K562 (cell line): ENCODE measurements around the gene TNFSF9. TPM values are rescaled to one million over a fixed set of nuclear protein-coding genes. Genes with fewer than 3 reads are reported as not detected.

Experiments used
- ATAC-seq: fragments of 200-7000 bp; cut with Tn5 transposase; 3 replicates; pipeline ENCODE4 v1.9.1; 2020; ENCODE audit warnings: moderate library complexity
- BruUV-seq: library from RNA; stranded (reverse); fragments of 400-500 nt; replicated peaks from 2 replicates; lab custom pipeline; 2021; lab: Mats Ljungman, UMichigan
- CTCF ChIA-PET: fragments of 300-600 bp; formaldehyde crosslinking; extraction: SDS; loops from one replicate; lab custom pipeline; 2021; ENCODE audit warnings: low intra/inter-chr PET ratio; lab: Yijun Ruan, JAX
- POLR2A ChIA-PET: fragments of 300-600, 350-650 bp; sonication (Branson Sonifier 250); formaldehyde crosslinking; extraction: SDS; loops from one replicate; lab custom pipeline; 2021; ENCODE audit warnings: antibody characterized with exemption, inconsistent platforms; lab: Yijun Ruan, JAX
- DNase-seq, 4 experiments: peaks; one replicate each; pipeline versions ENCODE4 v3.0.0 to v3.0.0-alpha.2; 2011 to 2018; ENCODE audit warnings: low spot score in 3 of 4, mixed read lengths in 3 of 4; ENCODE audit errors: extremely low read depth in 1 of 4
- FAIRE-seq: peaks from 2 replicates; lab custom pipeline; 2011; peaks lifted over from hg19 to GRCh38; lab: Jason Lieb, UNC
- H2AFZ ChIP-seq: 2 replicates; pipeline ENCODE4 v1.6.0; 2011; ENCODE audit warnings: low read depth, low read length, control low read depth, inconsistent platforms
- H3K27ac ChIP-seq: fragments of 200-600 bp; 3 replicates; pipeline ENCODE4 v1.8.0; 2011; ENCODE audit warnings: low read depth, mild to moderate bottlenecking, control low read depth, inconsistent platforms, low read length, moderate library complexity, mixed read lengths; ENCODE audit errors: extremely low read depth
- H3K27me3 ChIP-seq, 2 experiments: fragments of 300-600 bp in 1 of 2; 2 replicates in 1 of 2; 3 replicates in 1 of 2; pipeline versions ENCODE4 v1.6.0 to v1.8.0; 2011; ENCODE audit warnings: inconsistent platforms in 2 of 2, low read length in 2 of 2, mild to moderate bottlenecking in 1 of 2, mixed read lengths in 1 of 2, moderate library complexity in 1 of 2; ENCODE audit not compliant: control insufficient read depth in 2 of 2, insufficient read depth in 2 of 2
- H3K36me3 ChIP-seq: fragments of 300-600 bp; 3 replicates; pipeline ENCODE4 v1.8.0; 2011; ENCODE audit warnings: mild to moderate bottlenecking, low read length, inconsistent platforms; ENCODE audit not compliant: control insufficient read depth, insufficient read depth
- H3K4me1 ChIP-seq, 2 experiments: fragments of 200-600 bp in 1 of 2; replicated peaks in 1 of 2; 2 replicates in 1 of 2; 3 replicates in 1 of 2; pipeline versions ENCODE4 v1.5.1 to v1.8.0; 2011; ENCODE audit warnings: inconsistent platforms in 2 of 2, low read length in 2 of 2, mild to moderate bottlenecking in 1 of 2, mixed read lengths in 1 of 2, moderate library complexity in 1 of 2; ENCODE audit not compliant: control insufficient read depth in 2 of 2, insufficient read depth in 2 of 2
- H3K4me2 ChIP-seq: 2 replicates; pipeline ENCODE4 v1.6.1; 2011; ENCODE audit warnings: low read length, control low read depth, inconsistent platforms, mixed read lengths; ENCODE audit not compliant: insufficient read depth
- H3K4me3 ChIP-seq: fragments of 200-600 bp; sonication (generic), shearing (Covaris generic); 2 replicates; pipeline ENCODE4 v1.5.1; 2016; ENCODE audit warnings: control low read depth, inconsistent platforms
- H3K79me2 ChIP-seq: fragments of 200-600 bp; 3 replicates; pipeline ENCODE4 v1.8.0; 2011; ENCODE audit warnings: low read length, inconsistent platforms; ENCODE audit not compliant: control insufficient read depth, insufficient read depth
- H3K9ac ChIP-seq, 2 experiments: 2 replicates each; pipeline versions ENCODE4 v1.6.0 to v1.6.1; 2011; ENCODE audit warnings: low read depth in 2 of 2, low read length in 2 of 2, control low read depth in 1 of 2, inconsistent platforms in 1 of 2, mild to moderate bottlenecking in 1 of 2, mixed read lengths in 1 of 2; ENCODE audit not compliant: insufficient read depth in 1 of 2
- H3K9me1 ChIP-seq: one replicate; pipeline ENCODE4 v1.6.0; 2011; ENCODE audit warnings: inconsistent platforms, mild to moderate bottlenecking, low read length, moderate library complexity; ENCODE audit not compliant: control insufficient read depth, insufficient read depth
- H3K9me3 ChIP-seq: replicated peaks from 2 replicates; pipeline ENCODE4 v1.5.1; 2011; ENCODE audit warnings: low read depth, low read length, inconsistent platforms; ENCODE audit not compliant: control insufficient read depth, insufficient read depth
- H4K20me1 ChIP-seq: replicated peaks from 2 replicates; pipeline ENCODE4 v1.6.1; 2011; ENCODE audit warnings: low read length, inconsistent platforms, mixed read lengths; ENCODE audit not compliant: control insufficient read depth, insufficient read depth
- CSDE1 ChIP-seq, 2 experiments: fragments of 450-650 bp; IDR thresholded peaks; 2 replicates each; pipeline ENCODE4 v1.6.1; 2016; ENCODE audit warnings: mild to moderate bottlenecking in 1 of 2
- POLR2AphosphoS2 ChIP-seq: IDR thresholded peaks from 2 replicates; pipeline ENCODE4 v1.6.1; 2012; ENCODE audit warnings: low read length, improper control_type of control experiment
- POLR2AphosphoS5 ChIP-seq: IDR thresholded peaks from 2 replicates; pipeline ENCODE4 v1.6.1; 2011; ENCODE audit warnings: mild to moderate bottlenecking, low read depth, low read length, moderate library complexity; ENCODE audit not compliant: control insufficient read depth, insufficient read depth
- SMARCE1 ChIP-seq: fragments of 450-650 bp; IDR thresholded peaks from 2 replicates; pipeline ENCODE4 v1.7.1; 2016; ENCODE audit warnings: mild to moderate bottlenecking
- TCF7L2 ChIP-seq: fragments of 150-350 bp; IDR thresholded peaks from 2 replicates; pipeline ENCODE4 v1.6.1; 2016; ENCODE audit warnings: low read depth, mild to moderate bottlenecking, low read length, moderate library complexity
- TEAD1 ChIP-seq, 2 experiments: fragments of 450-650 bp in 1 of 2; sonication (generic) in 1 of 2; formaldehyde crosslinking; IDR thresholded peaks; 2 replicates each; pipeline versions ENCODE4 v1.4.0 to v1.8.0; 2020 to 2022; ENCODE audit warnings: mild to moderate bottlenecking in 2 of 2, missing genetic modification reagents in 1 of 2
- ZBTB7A ChIP-seq: IDR thresholded peaks from 2 replicates; pipeline ENCODE4 v1.6.1; 2011; ENCODE audit warnings: low read depth, mild to moderate bottlenecking, low read length, moderate library complexity, borderline replicate concordance; ENCODE audit not compliant: control insufficient read depth
- ZNF263 ChIP-seq: sonication (generic); formaldehyde crosslinking; IDR thresholded peaks from 2 replicates; pipeline ENCODE4 v1.8.0; 2022; ENCODE audit warnings: mild to moderate bottlenecking, missing genetic modification reagents, borderline replicate concordance
- ZNF311 ChIP-seq: fragments of 250-450 bp; sonication (Bioruptor Pico); IDR thresholded peaks from 2 replicates; pipeline ENCODE4 v1.4.0; 2020; ENCODE audit warnings: mild to moderate bottlenecking, moderate library complexity
- ZNF785 ChIP-seq: fragments of 250-450 bp; sonication (Bioruptor Pico); IDR thresholded peaks from 2 replicates; pipeline ENCODE4 v1.4.0; 2020; ENCODE audit warnings: mild to moderate bottlenecking
- WGBS: fragments of 100-300 bp; shearing (Covaris generic); methylation state at CpG from one replicate; pipeline ENCODE4 v1.1.6; 2016; ENCODE audit warnings: low coverage, mixed read lengths; ENCODE audit not compliant: insufficient coverage; ENCODE audit errors: missing lambda C conversion rate; 5-methylcytosine and 5-hydroxymethylcytosine counted together
- in situ Hi-C: fragments of 300-500 bp; cut with MboI; formaldehyde crosslinking; loops from 4 replicates; pipeline ENCODE4 v1.15.0; 2018; ENCODE audit warnings: inconsistent platforms, mixed read lengths
- intact Hi-C: fragments of 100-400 bp; cut with micrococcal nuclease; formaldehyde crosslinking; loops from 2 replicates; pipeline ENCODE4 v1.14.2; 2022
- polyA plus RNA-seq, 8 experiments: library from polyadenylated mRNA; depleted of rRNA in 4 of 8; stranded (reverse) in 5 of 8; unstranded in 3 of 8; fragments of >200 nt; fragmentation: Nextera tagmentation in 2 of 8; fragmentation: Illumina TruSeq in 1 of 8; extraction: Ambion mirVana in 2 of 8; extraction: Trizol in 1 of 8; gene quantifications; 2 replicates each; pipeline versions ENCODE4 v1.2.1 to v1.2.3, GENCODE V29; 2011 to 2014; ENCODE audit warnings: inconsistent platforms in 1 of 8, missing spikeins in 1 of 8
- total RNA-seq, 7 experiments: library from RNA; depleted of rRNA in 6 of 7; stranded (reverse); fragments of >200 nt in 6 of 7; fragmentation: Illumina TruSeq in 2 of 7; extraction: Trizol in 2 of 7; gene quantifications; 2 replicates each; pipeline versions ENCODE4 v1.2.1 to v1.2.3, GENCODE V29; 2011 to 2021; ENCODE audit warnings: low replicate concordance in 1 of 7

The TNFSF9 gene
- total and polyA plus RNA-seq, 9 of the 15 experiments (the other 6 are each of a cell fraction or from before 2014, with no cell fraction given) = 1.4 to 17.9 (median 6.5) TPM

DNA sequence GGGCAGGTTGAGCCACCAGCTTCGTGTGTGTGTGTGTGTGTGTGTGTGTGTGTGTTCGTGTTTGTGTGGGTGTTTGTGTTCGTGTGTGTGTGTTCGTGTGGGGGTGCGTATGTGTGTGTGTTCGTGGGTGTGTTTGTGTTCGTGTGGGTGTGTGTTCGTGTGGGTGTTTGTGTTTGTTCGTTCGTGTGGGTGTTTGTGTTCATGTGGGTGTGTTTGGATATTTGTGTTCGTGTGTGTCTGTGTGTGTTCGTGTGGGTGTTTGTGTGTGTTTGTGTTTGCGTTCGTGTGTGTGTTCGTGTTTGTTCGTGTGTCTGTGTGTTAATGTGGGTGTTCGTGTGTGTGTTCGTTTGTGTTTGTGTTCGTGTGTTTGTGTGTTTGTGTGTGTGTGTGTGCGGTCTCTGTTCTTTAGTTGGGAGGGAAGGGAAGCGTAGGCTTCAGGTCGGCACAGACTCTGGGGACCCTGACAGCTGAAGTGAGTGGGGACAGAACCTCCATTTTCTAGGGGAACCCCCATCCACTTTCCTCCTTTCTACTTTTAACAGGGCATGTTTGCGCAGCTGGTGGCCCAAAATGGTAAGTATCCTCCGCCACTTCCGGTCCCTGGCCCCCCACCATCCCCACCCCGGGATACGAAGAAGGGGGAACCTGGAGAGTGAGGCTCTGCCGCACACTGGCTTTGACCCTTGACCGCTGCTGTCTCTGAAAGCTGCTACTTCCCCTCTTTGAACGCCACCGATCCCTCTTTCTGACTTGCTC is 1.6 kb downstream of the TNFSF9 start (continued):
- TF ChIP-seq SMARCE1 (peak; percentile 74), TCF7L2 (no peak), POLR2AphosphoS2 (no peak), TEAD1 (CRISPR knock-in tag; IDR thresholded peaks at IDR 0.05) (peak in 1 of 2 experiments; percentile 78; a peak in 1 of 4 replicates), CSDE1 (IDR thresholded peaks at IDR 0.05) (peak; percentile 55 to 83; a peak in 1 of 4 replicates), ZNF311 (CRISPR knock-in tag) (no peak)

DNA sequence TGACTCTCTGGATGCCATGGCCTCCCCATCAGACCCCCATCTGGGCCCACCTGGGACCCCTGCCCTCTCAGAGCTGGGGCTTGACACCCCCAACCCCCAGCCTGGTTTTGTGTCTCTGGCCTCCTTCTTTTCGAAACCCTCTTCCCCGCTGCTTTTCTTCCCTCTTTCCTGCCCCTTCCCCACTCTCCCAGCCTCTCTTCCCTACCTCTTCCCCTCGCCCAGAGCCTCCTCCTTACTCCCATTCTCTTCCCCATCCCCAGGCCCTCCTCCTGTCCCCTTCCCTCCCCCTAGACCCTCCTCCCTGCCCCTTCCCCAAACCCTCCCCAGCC is 2.1 kb downstream of the TNFSF9 start:
- Histone ChIP-seq H3K27me3 (no peaks in the 10 kb centered on the region), H3K27ac (peak overlapping the region; percentile 99; the same call in 2 of the 3 replicates), H3K9ac (peak overlapping the region; percentile 94 to 95), H2AFZ (no peak overlapping the region), H3K4me2 (peak overlapping the region; percentile 97), H4K20me1 (no peaks in the 10 kb centered on the region; the same call in 1 of the 2 replicates), H3K79me2 (peaks cover 25% of the 10 kb centered on the region), H3K4me1 (peaks cover 32 to 58% of the 10 kb centered on the region in 2 experiments), H3K9me3 (peaks cover 4% of the 10 kb centered on the region), H3K36me3 (peaks cover 22% of the 10 kb centered on the region), H3K9me1 (peaks cover 7% of the 10 kb centered on the region), H3K4me3 (peak overlapping the region; percentile 83; the same call in 1 of the 2 replicates)
- no peak for FAIRE-seq
- ChIA-PET CTCF (no interaction called here), POLR2A (interaction anchor here (0.6 to 3.1 kb wide), 10 partner anchors 11 to 273 kb away, joined by 3 to 22 read pairs (median 3); partner anchors contain the start of gene C3)
- intact Hi-C loops (no loop called here), in situ Hi-C loops (no loop called here)
- DNase-seq = peak in 1 of 4 experiments; percentile 35
- peak; percentile 14; the same call in 1 of the 2 replicates for TF ChIP-seq ZBTB7A
- no peak for TF ChIP-seq POLR2AphosphoS5
- no peak for TF ChIP-seq ZNF785 (CRISPR knock-in tag)
- TF ChIP-seq ZNF263 = peak; percentile 39; the same call in 1 of the 2 replicates
- no CpG with 5 or more reads among the region's 3 CpGs for WGBS
- no TSS peak for BruUV-seq
- ATAC-seq = no peak
